Measurements from ENCODE around the gene MBD3L2.

Gene MBD3L2

DNA sequence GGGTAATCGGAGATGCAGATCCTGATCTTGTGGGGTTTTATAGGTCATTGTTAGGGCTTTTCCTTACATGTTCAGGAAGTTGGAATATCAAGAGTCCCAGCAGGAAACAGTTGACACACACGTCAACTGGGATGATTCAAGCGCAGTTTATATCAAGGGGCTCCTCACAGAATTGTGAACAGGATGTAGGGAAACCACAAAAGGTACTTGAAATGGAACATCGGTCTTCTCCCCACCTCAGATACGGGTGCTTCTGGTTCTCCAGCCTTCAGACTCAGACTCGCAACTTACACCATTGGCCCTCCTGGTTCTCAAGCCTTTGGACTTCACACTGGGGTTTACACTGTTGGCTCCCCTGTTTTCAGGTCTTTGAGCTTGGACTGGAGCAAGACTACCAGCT, 39.9 kb downstream of the MBD3L2 start:
- TF ChIP-seq, protein P1, sequence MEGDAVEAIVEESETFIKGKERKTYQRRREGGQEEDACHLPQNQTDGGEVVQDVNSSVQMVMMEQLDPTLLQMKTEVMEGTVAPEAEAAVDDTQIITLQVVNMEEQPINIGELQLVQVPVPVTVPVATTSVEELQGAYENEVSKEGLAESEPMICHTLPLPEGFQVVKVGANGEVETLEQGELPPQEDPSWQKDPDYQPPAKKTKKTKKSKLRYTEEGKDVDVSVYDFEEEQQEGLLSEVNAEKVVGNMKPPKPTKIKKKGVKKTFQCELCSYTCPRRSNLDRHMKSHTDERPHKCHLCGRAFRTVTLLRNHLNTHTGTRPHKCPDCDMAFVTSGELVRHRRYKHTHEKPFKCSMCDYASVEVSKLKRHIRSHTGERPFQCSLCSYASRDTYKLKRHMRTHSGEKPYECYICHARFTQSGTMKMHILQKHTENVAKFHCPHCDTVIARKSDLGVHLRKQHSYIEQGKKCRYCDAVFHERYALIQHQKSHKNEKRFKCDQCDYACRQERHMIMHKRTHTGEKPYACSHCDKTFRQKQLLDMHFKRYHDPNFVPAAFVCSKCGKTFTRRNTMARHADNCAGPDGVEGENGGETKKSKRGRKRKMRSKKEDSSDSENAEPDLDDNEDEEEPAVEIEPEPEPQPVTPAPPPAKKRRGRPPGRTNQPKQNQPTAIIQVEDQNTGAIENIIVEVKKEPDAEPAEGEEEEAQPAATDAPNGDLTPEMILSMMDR (IDR thresholded peaks at IDR 0.05; ENCODE audit: insufficient read depth, low read length) = no peak
- TF ChIP-seq, protein P2, sequence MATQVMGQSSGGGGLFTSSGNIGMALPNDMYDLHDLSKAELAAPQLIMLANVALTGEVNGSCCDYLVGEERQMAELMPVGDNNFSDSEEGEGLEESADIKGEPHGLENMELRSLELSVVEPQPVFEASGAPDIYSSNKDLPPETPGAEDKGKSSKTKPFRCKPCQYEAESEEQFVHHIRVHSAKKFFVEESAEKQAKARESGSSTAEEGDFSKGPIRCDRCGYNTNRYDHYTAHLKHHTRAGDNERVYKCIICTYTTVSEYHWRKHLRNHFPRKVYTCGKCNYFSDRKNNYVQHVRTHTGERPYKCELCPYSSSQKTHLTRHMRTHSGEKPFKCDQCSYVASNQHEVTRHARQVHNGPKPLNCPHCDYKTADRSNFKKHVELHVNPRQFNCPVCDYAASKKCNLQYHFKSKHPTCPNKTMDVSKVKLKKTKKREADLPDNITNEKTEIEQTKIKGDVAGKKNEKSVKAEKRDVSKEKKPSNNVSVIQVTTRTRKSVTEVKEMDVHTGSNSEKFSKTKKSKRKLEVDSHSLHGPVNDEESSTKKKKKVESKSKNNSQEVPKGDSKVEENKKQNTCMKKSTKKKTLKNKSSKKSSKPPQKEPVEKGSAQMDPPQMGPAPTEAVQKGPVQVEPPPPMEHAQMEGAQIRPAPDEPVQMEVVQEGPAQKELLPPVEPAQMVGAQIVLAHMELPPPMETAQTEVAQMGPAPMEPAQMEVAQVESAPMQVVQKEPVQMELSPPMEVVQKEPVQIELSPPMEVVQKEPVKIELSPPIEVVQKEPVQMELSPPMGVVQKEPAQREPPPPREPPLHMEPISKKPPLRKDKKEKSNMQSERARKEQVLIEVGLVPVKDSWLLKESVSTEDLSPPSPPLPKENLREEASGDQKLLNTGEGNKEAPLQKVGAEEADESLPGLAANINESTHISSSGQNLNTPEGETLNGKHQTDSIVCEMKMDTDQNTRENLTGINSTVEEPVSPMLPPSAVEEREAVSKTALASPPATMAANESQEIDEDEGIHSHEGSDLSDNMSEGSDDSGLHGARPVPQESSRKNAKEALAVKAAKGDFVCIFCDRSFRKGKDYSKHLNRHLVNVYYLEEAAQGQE (IDR thresholded peaks at IDR 0.05; ENCODE audit: insufficient replicate concordance, low read depth) = no peak
- TF ChIP-seq GABPA (IDR thresholded peaks at IDR 0.05; ENCODE audit: low read depth) = no peak
- TF ChIP-seq POLR2AphosphoS5 (IDR thresholded peaks at IDR 0.05; ENCODE audit: low read depth) = no peak
- Histone ChIP-seq H3K4me3 (replicated peaks; ENCODE audit: insufficient read depth, low read length) (no peak overlapping the region), H3K27me3 (ENCODE audit: insufficient read depth, poor library complexity, severe bottlenecking) (no peaks in the 10 kb centered on the region), H3K27ac (replicated peaks) (no peak overlapping the region)
- no peak for DNase-seq (ENCODE audit: low read depth in 1 of 2, low spot score in 1 of 2)

DNA sequence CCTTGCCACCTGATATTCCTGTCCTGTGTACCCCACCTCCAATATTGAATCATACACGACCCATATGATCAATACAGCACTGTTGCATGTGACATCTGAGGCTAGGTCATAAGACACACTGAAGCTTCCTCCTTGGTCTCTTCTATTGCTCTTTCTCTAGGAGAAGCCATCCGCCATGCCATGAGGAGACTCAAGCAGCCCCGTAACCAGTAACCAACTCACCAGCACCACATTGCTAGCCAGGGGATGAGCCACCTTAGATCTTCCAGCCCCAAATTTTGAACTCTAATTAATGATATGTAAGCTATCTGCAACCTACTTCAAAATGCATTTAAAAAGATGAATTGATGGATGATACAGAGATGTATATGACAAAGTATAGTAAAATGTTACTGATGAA, 49.0 kb downstream of the MBD3L2 start:
- Histone ChIP-seq H3K27me3 (ENCODE audit: insufficient read depth, poor library complexity, severe bottlenecking) (no peaks in the 10 kb centered on the region), H3K27ac (replicated peaks) (no peak overlapping the region; the same call in 1 of the 2 replicates), H3K4me3 (replicated peaks; ENCODE audit: insufficient read depth, low read length) (no peak overlapping the region)
- TF ChIP-seq POLR2AphosphoS5 (IDR thresholded peaks at IDR 0.05; ENCODE audit: low read depth) (no peak), SPI1 (IDR thresholded peaks at IDR 0.05; ENCODE audit: borderline replicate concordance, low read depth) (no peak), GABPA (IDR thresholded peaks at IDR 0.05; ENCODE audit: low read depth) (no peak)
- TF ChIP-seq, protein P1 (IDR thresholded peaks at IDR 0.05; ENCODE audit: insufficient read depth, low read length) = no peak
- TF ChIP-seq, protein P2 (IDR thresholded peaks at IDR 0.05; ENCODE audit: insufficient replicate concordance, low read depth) = no peak
- DNase-seq (ENCODE audit: low read depth in 1 of 2, low spot score in 1 of 2) = peak in 1 of 2 experiments; percentile 18

DNA sequence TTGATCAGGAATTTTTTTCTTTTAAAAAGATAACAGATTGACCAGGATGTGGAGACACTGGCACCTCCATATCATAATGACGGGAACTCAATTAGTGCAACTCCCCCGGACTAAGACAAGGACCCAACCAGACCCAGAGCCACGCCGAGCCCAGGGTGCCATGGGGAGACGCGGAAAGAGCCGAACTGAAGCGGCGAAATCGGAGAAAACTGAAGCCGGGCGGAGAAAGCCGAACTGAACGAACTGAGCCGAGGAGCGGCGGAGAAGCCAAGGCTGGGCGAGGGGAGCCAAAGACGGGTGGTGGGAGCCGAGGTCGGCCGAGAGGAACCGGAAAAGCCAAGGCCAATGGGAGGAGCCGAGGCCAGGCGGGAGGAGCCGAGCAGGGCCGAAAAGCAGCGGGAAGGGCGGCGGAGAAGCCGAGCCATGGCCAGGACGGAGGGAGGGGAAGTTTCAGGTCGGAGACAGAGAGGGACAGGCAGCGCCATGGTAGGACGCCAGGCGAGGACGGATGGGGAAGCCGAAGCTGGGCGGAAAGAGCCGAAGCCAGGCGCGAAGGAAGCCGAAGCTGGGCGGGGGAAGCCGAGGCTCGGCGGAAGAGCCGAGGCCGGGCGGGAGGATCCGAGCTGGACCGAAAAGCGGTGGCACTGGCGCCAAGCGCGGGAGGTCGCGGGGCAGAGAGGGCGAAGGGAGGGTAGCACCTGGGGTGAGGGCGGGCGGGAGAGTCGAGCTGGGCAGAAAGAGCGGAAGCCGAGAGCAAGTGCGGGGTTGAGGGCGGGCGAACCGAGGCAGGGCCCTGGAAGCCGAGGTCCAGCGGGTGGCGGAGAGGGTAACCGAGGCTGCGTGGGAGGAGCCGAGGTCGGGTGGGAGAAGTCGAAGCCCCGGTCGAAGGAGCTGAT, 49.8 kb downstream of the MBD3L2 start:
- DNase-seq (ENCODE audit: low read depth in 1 of 2, low spot score in 1 of 2) = peak; percentile 86 to 94
- peak overlapping the region; percentile 83 for H3K27ac ChIP-seq (replicated peaks)
- TF ChIP-seq POLR2AphosphoS5 (IDR thresholded peaks at IDR 0.05; ENCODE audit: low read depth) = peak; percentile 39; the same call in 1 of the 2 replicates
- peak; percentile 43; the same call in 1 of the 2 replicates for TF ChIP-seq SPI1 (IDR thresholded peaks at IDR 0.05; ENCODE audit: borderline replicate concordance, low read depth)
- TF ChIP-seq, protein P1 (IDR thresholded peaks at IDR 0.05; ENCODE audit: insufficient read depth, low read length) = no peak
- TF ChIP-seq GABPA (IDR thresholded peaks at IDR 0.05; ENCODE audit: low read depth) = no peak
- peak overlapping the region; percentile 69 for H3K4me3 ChIP-seq (replicated peaks; ENCODE audit: insufficient read depth, low read length)
- no peaks in the 10 kb centered on the region for H3K27me3 ChIP-seq (ENCODE audit: insufficient read depth, poor library complexity, severe bottlenecking)
